Small intestine (tissue), 7 donors: ENCODE results near the gene ITGA2B. TPM values are rescaled to one million over a fixed set of nuclear protein-coding genes. Genes with fewer than 3 reads are reported as not detected.
"Not testable (repeated sequence)": the region's sequence is repeated elsewhere in the genome, so short reads cannot be mapped to it uniquely, and the experiment has no call there.

Experiments used
- DNase-seq, 2 donors: peaks; one replicate each; pipeline versions ENCODE4 v3.0.0 to v3.0.0-alpha.2; 2013
- FAIRE-seq: peaks from 2 replicates; lab custom pipeline; 2012; peaks lifted over from hg19 to GRCh38; lab: Jason Lieb, UNC
- H3K27ac ChIP-seq, 3 donors: one replicate each; pipeline ENCODE4 v1.5.1; 2013; ENCODE audit warnings: low read length in 2 of 3, mild to moderate bottlenecking in 2 of 3, control low read depth in 1 of 3, inconsistent platforms in 1 of 3, low read depth in 1 of 3, moderate library complexity in 1 of 3
- H3K27me3 ChIP-seq, 3 donors: one replicate each; pipeline ENCODE4 v1.6.1; 2013; ENCODE audit warnings: low read length in 3 of 3, inconsistent platforms in 1 of 3; ENCODE audit not compliant: control insufficient read depth in 3 of 3, insufficient read depth in 3 of 3
- H3K36me3 ChIP-seq, 3 donors: one replicate each; pipeline ENCODE4 v1.6.1; 2013; ENCODE audit warnings: low read length in 3 of 3, inconsistent platforms in 1 of 3, low read depth in 1 of 3, mild to moderate bottlenecking in 1 of 3, moderate library complexity in 1 of 3; ENCODE audit not compliant: control insufficient read depth in 3 of 3, insufficient read depth in 2 of 3
- H3K4me1 ChIP-seq, 3 donors: one replicate each; pipeline ENCODE4 v1.6.1; 2013; ENCODE audit warnings: low read length in 2 of 3, inconsistent platforms in 1 of 3, low read depth in 1 of 3, mild to moderate bottlenecking in 1 of 3, moderate library complexity in 1 of 3; ENCODE audit not compliant: control insufficient read depth in 3 of 3, insufficient read depth in 2 of 3
- H3K4me3 ChIP-seq, 3 donors: one replicate each; pipeline ENCODE4 v1.5.1; 2013; ENCODE audit warnings: low read length in 3 of 3, control low read depth in 1 of 3, inconsistent platforms in 1 of 3, low read depth in 1 of 3, mild to moderate bottlenecking in 1 of 3, moderate library complexity in 1 of 3
- H3K9me3 ChIP-seq, 2 donors: one replicate each; pipeline ENCODE4 v1.6.1; 2013; ENCODE audit warnings: low read depth in 1 of 2, low read length in 1 of 2; ENCODE audit not compliant: control insufficient read depth in 2 of 2, insufficient read depth in 1 of 2
- WGBS, 3 donors: extraction: QIAGEN DNeasy Blood & Tissue Kit; methylation state at CpG; one replicate each; pipeline ENCODE4 v1.1.7; 2013; 5-methylcytosine and 5-hydroxymethylcytosine counted together
- polyA plus RNA-seq, 4 donors: library from polyadenylated mRNA; stranded (reverse) in 3 of 4; unstranded in 1 of 4; fragments of 200-250 nt in 3 of 4; fragments of 120-200 nt in 1 of 4; gene quantifications; one replicate each; pipeline versions ENCODE4 v1.2.1 to v1.2.3, GENCODE V29; 2013
- donor health status: healthy with polysubstance abuse.
- donor health status: control.
- donor health status: control.
- donor health status: Bipolar disorder and iron deficiency.
- donor health status: healthy.

ITGA2B gene
- polyA plus RNA-seq, 4 donors = 0.27 to 0.59 (median 0.31) TPM; not detected in 1

DNA sequence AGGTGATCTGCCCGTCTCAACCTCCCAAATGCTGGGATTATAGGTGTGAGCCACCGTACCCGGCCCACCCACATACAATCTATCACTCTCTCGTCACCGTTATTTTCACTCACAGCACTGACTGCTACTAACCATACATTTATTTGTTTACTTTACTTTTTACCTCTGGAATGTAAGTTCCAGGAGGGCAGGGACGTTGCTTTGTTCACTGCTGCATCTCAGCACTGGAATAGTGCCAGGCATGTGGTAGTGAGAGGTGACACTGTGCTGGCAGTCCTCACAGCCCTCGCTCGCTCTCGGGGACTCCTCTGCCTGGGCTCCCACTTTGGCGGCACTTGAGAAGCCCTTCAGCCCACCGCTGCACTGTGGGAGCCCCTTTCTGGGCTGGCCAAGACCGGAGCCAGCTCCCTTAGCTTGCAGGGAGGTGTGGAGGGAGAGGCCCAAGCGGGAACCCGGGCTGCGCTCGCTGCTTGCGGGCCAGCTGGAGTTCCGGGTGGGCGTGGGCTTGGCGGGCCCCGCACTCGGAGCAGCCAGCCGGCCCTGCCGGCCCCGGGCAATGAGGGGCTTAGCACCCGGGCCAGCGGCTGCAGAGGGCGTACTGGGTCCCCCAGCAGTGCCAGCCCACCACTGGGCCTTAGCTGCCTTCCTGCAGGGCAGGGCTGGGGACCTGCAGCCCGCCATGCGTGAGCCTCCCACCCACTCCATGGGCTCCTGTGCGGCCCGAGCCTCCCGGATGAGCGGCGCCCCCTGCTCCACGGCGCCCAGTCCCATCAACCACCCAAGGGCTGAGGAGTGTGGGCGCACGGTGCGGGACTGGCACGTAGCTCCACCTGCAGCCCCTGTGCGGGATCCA is 20.8 kb downstream of the ITGA2B start:
- not testable (repeated sequence) for H3K27ac ChIP-seq, H3K9me3 ChIP-seq, DNase-seq, FAIRE-seq, H3K4me3 ChIP-seq, H3K4me1 ChIP-seq, H3K36me3 ChIP-seq
- WGBS, 3 donors = 89 to 94% (median 92%) methylated on average over 35 to 42 of the region's 42 CpGs
- H3K27me3 ChIP-seq = peaks cover 0 to 24% (median 2%) of the 10 kb centered on the region in 3 donors

DNA sequence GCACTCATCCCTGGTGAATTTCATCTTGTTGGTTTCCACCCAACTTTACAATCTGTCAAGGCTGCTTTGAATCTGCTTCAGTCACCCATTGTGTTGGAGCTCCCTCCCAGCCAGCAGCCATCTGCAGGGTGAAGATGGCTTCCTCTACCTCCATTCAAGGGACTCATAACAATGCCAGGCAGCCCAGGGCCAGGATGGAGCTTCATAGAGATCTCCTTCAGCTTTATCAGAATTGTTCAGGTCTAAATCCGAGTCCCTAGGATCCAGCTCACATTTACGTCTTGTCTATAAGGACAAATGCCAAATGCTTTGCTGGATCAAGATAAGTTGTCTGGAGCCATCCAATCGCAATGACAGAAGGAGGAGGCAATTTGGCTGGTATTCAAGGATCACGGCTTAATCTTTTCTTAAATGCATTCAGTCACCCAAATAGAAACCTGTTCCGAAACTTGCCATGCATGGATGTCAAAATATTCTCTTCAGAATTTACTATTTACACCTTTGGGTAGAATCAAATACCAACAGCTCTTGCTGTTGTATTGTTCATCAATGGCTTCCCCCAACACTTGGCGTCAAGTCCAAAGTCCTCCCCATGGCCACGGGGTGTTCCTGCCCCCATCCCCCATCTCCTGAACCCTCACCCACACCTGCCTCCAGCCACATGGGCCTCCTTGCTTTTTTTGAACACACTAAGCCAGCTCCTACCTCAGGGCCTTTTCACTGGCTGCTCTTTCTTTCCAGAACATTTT is 22.0 kb downstream of the ITGA2B start:
- Histone ChIP-seq H3K9me3 (no peaks in the 10 kb centered on the region), H3K4me1 (peaks cover 0 to 6% (median 1%) of the 10 kb centered on the region in 3 donors), H3K27ac (no peak overlapping the region), H3K4me3 (no peak overlapping the region), H3K36me3 (no peaks in the 10 kb centered on the region), H3K27me3 (peaks cover 0 to 30% (median 2%) of the 10 kb centered on the region in 3 donors)
- FAIRE-seq (no peak), DNase-seq (no peak)
- 21 to 62% (median 38%) methylated on average over 7 of the region's 7 CpGs for WGBS, 3 donors

DNA sequence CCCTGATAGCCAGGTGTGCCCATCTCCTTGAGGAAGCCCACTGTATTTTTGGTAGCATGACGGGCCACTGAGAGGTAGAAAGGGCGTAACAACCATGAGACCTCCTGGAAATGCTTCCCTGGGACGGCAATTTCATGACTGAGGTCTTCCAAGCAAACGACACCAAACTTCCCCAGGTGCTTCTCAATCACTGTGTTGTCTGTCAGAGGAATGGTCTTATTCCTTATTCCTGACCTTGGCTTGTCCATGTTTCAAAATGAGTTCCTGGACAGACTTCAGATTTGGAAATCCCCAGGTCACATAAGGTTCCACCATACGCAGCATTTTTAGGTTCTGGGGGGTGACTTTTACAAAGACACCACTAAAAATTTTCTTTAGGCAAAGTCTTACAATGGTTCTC is 24.4 kb downstream of the ITGA2B start:
- H3K9me3 ChIP-seq, H3K36me3 ChIP-seq, H3K27ac ChIP-seq, FAIRE-seq, DNase-seq, H3K4me3 ChIP-seq: not testable (repeated sequence)
- Histone ChIP-seq H3K27me3 (peaks cover 2 to 30% (median 3%) of the 10 kb centered on the region in 3 donors), H3K4me1 (peaks cover 0 to 15% (median 1%) of the 10 kb centered on the region in 3 donors)
- WGBS, 3 donors = 79 to 88% (median 82%) methylated on average over 5 of the region's 5 CpGs

DNA sequence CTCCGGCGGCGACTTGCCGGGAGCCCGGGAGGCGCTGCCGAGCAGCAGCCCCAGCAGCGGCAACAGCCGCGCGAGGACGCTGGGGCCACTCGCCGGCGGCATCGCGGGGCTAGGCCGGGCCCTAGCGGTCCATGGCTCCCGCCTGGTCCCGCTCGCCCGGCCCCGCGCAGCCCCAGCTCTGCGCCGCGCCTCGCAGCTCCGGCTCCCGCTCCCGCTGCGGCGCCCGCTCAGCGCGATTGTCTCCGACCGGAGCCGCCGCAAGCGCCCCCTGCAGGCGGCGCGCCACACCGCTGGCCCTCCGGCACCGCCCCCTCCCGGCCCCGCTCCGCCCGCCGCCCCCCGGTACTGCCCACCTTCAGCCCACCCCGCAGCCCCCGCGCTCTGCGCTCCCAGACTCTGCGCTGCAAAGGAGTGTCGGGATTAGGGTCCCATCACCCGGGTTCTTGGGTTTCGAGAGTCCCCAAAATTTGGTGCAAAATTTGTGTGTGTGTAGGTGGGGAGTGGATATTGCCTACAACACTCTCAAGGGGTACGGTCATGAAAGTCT is 25.8 kb downstream of the ITGA2B start, which contains the start of gene FAM171A2:
FAM171A2 (minus strand) TSS at position 241 of the 547 bp plus-strand sequence; CDS start at position 102, 139 bp downstream.
- Histone ChIP-seq H3K9me3 (no peaks in the 10 kb centered on the region), H3K27ac (no peak within 1 kb of the TSS), H3K27me3 (peaks cover 2 to 32% (median 3%) of the 10 kb centered on the region in 3 donors), H3K4me3 (peak within 1 kb of the TSS; percentile 31 to 61 (median 55)), H3K36me3 (peaks cover 0 to 8% (median 0%) of the 10 kb centered on the region in 3 donors), H3K4me1 (peaks cover 0 to 15% (median 1%) of the 10 kb centered on the region in 3 donors)
- WGBS, 3 donors = 0 to 1% (median 0%) methylated on average over 26 to 63 of the region's 63 CpGs
- peak; percentile 40 to 82 for DNase-seq
- FAIRE-seq = no peak

DNA sequence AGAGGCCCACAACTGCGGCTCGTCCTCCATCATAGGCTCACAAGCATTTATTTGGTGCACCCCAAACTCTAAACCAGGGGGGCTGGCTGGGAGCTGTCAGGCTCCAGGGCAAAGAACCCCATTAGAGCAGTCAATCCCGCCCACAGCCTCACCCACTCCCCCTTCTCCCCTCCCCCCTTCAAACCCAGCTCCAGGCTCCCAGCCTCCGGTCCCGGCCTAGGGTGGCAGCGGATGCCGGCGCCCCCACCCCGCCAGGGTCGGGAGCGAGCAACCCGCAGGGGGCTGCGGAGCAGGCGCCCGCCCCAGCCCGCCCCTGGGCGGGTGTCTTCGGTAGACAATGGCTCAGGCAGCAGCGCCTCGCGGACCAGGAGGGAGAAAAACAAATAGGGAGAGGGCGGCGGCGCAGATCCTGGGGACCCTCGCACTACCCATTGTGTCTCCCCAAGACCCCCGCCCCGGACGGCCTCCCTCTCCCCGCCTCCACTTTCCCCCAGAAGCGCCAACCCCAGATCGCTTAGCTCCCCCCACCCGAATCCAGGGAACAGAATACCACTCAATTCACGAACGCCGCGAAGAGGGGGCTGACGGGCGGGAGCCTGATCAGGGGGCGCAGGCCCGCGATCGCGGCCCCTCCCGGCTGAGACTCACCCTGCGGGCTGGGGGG is 26.4 kb downstream of the ITGA2B start:
- Histone ChIP-seq H3K36me3 (peaks cover 0 to 9% (median 0%) of the 10 kb centered on the region in 3 donors), H3K4me3 (peak overlapping the region; percentile 31 to 61 (median 55)), H3K27ac (no peak overlapping the region), H3K4me1 (peaks cover 0 to 15% (median 1%) of the 10 kb centered on the region in 3 donors), H3K27me3 (peaks cover 2 to 32% (median 3%) of the 10 kb centered on the region in 3 donors), H3K9me3 (no peaks in the 10 kb centered on the region)
- 1 to 2% (median 2%) methylated on average over 30 to 45 of the region's 45 CpGs for WGBS, 3 donors
- DNase-seq (peak in 1 of 2 donors; percentile 37), FAIRE-seq (no peak)

DNA sequence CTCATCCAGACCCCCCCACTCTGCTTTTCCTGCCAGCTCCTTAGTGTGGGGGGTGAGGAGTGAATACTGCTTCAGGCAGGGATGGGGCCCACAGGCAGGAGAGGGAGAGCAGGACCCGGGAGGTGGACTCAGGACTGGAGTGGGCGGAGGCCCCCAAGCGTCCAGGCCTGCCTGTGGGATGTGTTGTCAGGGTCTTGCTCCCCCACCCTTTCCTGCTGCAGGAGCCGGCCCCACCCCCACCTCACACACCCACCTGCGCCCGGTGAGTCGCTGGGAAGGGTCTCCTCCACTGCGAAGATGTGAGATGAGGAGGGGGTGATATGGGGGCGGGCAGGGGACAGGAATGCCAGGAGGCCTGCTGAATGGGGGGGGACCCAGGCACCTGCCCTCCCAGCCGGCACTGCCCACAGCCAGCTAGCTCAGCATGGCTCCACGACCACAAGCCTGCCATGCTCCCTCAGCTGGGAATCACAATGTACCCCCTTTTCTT is 26.9 kb downstream of the ITGA2B start:
- 22 to 28% (median 26%) methylated on average over 6 to 11 of the region's 11 CpGs for WGBS, 3 donors
- Histone ChIP-seq H3K27ac (no peak overlapping the region), H3K27me3 (peaks cover 2 to 32% (median 3%) of the 10 kb centered on the region in 3 donors), H3K4me1 (peaks cover 0 to 15% (median 1%) of the 10 kb centered on the region in 3 donors), H3K9me3 (no peaks in the 10 kb centered on the region), H3K4me3 (peak overlapping the region in 1 of 3 donors; percentile 61), H3K36me3 (peaks cover 0 to 9% (median 0%) of the 10 kb centered on the region in 3 donors)
- DNase-seq = no peak
- no peak for FAIRE-seq

DNA sequence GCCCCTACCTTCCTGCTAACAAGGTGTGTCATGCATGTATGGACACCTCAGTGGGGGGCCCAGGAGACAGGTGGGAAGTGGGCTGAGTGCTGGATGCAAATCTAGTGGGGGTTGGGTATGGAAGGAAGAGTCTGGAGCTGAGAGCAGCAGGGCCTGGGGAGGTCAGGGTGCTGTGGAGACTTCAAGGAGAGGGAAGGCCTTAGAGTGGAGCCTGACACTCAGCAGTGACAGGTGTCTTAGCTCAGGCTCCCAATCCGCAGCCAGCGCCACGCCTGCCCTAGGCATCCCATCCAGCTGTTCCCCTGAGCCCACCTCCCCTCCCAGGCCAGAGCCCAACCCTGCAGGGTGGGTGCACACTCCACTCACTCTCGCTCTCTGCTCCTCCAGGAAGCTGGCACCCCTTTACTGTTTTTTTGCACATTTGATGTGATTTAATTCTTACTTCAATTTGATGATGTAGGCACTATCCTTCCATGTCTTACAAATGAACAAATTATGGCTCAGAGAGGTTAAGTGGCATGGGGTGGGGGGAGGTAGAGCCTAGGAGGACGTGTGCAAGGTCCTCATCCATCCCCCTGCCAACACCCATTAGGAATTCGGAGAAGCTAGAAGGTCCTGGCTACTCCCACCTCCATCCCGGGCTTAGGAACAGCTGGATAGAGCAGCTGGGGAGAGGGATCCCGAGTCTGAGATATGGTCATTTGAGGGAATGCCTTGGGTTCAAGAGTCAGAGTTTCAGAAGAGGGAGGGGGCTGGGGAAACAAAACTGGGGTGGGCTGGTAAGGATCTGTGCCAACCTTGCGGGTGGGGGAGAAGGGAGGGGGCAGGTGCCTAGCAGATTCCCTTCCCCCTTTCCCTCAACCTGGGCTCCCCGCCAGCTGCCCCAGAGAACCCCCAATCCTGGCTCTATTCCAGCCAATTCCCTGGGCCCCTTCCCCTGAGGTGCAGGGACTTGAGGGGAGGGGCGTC is 27.9 kb downstream of the ITGA2B start:
- H3K9me3 ChIP-seq = no peaks in the 10 kb centered on the region
- no peak overlapping the region for H3K27ac ChIP-seq
- H3K27me3 ChIP-seq = peaks cover 2 to 27% (median 3%) of the 10 kb centered on the region in 3 donors
- DNase-seq = no peak
- no peak overlapping the region for H3K4me3 ChIP-seq
- 16 to 55% (median 49%) methylated on average over 11 of the region's 11 CpGs for whole genome bisulfite sequencing, 3 donors
- H3K36me3 ChIP-seq = peaks cover 0 to 9% (median 0%) of the 10 kb centered on the region in 3 donors
- H3K4me1 ChIP-seq = peaks cover 0 to 15% (median 1%) of the 10 kb centered on the region in 3 donors
- no peak for FAIRE-seq
